K562 (cell line): ENCODE data around the gene FKBP15. TPM values are rescaled to one million over a fixed set of nuclear protein-coding genes. Genes with fewer than 3 reads are reported as not detected.

Experiments
- ATAC-seq: fragments of 200-7000 bp; cut with Tn5 transposase; 3 replicates; pipeline ENCODE4 v1.9.1; 2020; ENCODE audit warnings: moderate library complexity
- BruUV-seq: library from RNA; stranded (reverse); fragments of 400-500 nt; replicated peaks from 2 replicates; lab custom pipeline; 2021; lab: Mats Ljungman, UMichigan
- CTCF ChIA-PET: fragments of 300-600 bp; formaldehyde crosslinking; extraction: SDS; loops from one replicate; lab custom pipeline; 2021; ENCODE audit warnings: low intra/inter-chr PET ratio; lab: Yijun Ruan, JAX
- POLR2A ChIA-PET: fragments of 300-600, 350-650 bp; sonication (Branson Sonifier 250); formaldehyde crosslinking; extraction: SDS; loops from one replicate; lab custom pipeline; 2021; ENCODE audit warnings: antibody characterized with exemption, inconsistent platforms; lab: Yijun Ruan, JAX
- DNase-seq, 4 experiments: peaks; one replicate each; pipeline versions ENCODE4 v3.0.0 to v3.0.0-alpha.2; 2011 to 2018; ENCODE audit warnings: low spot score in 3 of 4, mixed read lengths in 3 of 4; ENCODE audit errors: extremely low read depth in 1 of 4
- FAIRE-seq: peaks from 2 replicates; lab custom pipeline; 2011; peaks lifted over from hg19 to GRCh38; lab: Jason Lieb, UNC
- H2AFZ ChIP-seq: 2 replicates; pipeline ENCODE4 v1.6.0; 2011; ENCODE audit warnings: low read depth, low read length, control low read depth, inconsistent platforms
- H3K27ac ChIP-seq: fragments of 200-600 bp; 3 replicates; pipeline ENCODE4 v1.8.0; 2011; ENCODE audit warnings: low read depth, mild to moderate bottlenecking, control low read depth, inconsistent platforms, low read length, moderate library complexity, mixed read lengths; ENCODE audit errors: extremely low read depth
- H3K27me3 ChIP-seq, 2 experiments: fragments of 300-600 bp in 1 of 2; 2 replicates in 1 of 2; 3 replicates in 1 of 2; pipeline versions ENCODE4 v1.6.0 to v1.8.0; 2011; ENCODE audit warnings: inconsistent platforms in 2 of 2, low read length in 2 of 2, mild to moderate bottlenecking in 1 of 2, mixed read lengths in 1 of 2, moderate library complexity in 1 of 2; ENCODE audit not compliant: control insufficient read depth in 2 of 2, insufficient read depth in 2 of 2
- H3K36me3 ChIP-seq: fragments of 300-600 bp; 3 replicates; pipeline ENCODE4 v1.8.0; 2011; ENCODE audit warnings: mild to moderate bottlenecking, low read length, inconsistent platforms; ENCODE audit not compliant: control insufficient read depth, insufficient read depth
- H3K4me1 ChIP-seq, 2 experiments: fragments of 200-600 bp in 1 of 2; replicated peaks in 1 of 2; 2 replicates in 1 of 2; 3 replicates in 1 of 2; pipeline versions ENCODE4 v1.5.1 to v1.8.0; 2011; ENCODE audit warnings: inconsistent platforms in 2 of 2, low read length in 2 of 2, mild to moderate bottlenecking in 1 of 2, mixed read lengths in 1 of 2, moderate library complexity in 1 of 2; ENCODE audit not compliant: control insufficient read depth in 2 of 2, insufficient read depth in 2 of 2
- H3K4me2 ChIP-seq: 2 replicates; pipeline ENCODE4 v1.6.1; 2011; ENCODE audit warnings: low read length, control low read depth, inconsistent platforms, mixed read lengths; ENCODE audit not compliant: insufficient read depth
- H3K4me3 ChIP-seq: fragments of 200-600 bp; sonication (generic), shearing (Covaris generic); 2 replicates; pipeline ENCODE4 v1.5.1; 2016; ENCODE audit warnings: control low read depth, inconsistent platforms
- H3K79me2 ChIP-seq: fragments of 200-600 bp; 3 replicates; pipeline ENCODE4 v1.8.0; 2011; ENCODE audit warnings: low read length, inconsistent platforms; ENCODE audit not compliant: control insufficient read depth, insufficient read depth
- H3K9ac ChIP-seq, 2 experiments: 2 replicates each; pipeline versions ENCODE4 v1.6.0 to v1.6.1; 2011; ENCODE audit warnings: low read depth in 2 of 2, low read length in 2 of 2, control low read depth in 1 of 2, inconsistent platforms in 1 of 2, mild to moderate bottlenecking in 1 of 2, mixed read lengths in 1 of 2; ENCODE audit not compliant: insufficient read depth in 1 of 2
- H3K9me1 ChIP-seq: one replicate; pipeline ENCODE4 v1.6.0; 2011; ENCODE audit warnings: inconsistent platforms, mild to moderate bottlenecking, low read length, moderate library complexity; ENCODE audit not compliant: control insufficient read depth, insufficient read depth
- H3K9me3 ChIP-seq: replicated peaks from 2 replicates; pipeline ENCODE4 v1.5.1; 2011; ENCODE audit warnings: low read depth, low read length, inconsistent platforms; ENCODE audit not compliant: control insufficient read depth, insufficient read depth
- H4K20me1 ChIP-seq: replicated peaks from 2 replicates; pipeline ENCODE4 v1.6.1; 2011; ENCODE audit warnings: low read length, inconsistent platforms, mixed read lengths; ENCODE audit not compliant: control insufficient read depth, insufficient read depth
- ARHGAP35 ChIP-seq: fragments of 450-650 bp; IDR thresholded peaks from 2 replicates; pipeline ENCODE4 v1.6.1; 2018; ENCODE audit not compliant: partially characterized antibody
- CBFA2T3 ChIP-seq: fragments of 450-650 bp; IDR thresholded peaks from 2 replicates; pipeline ENCODE4 v1.6.1; 2017
- CBX1 ChIP-seq: sonication (generic); IDR thresholded peaks from 2 replicates; pipeline ENCODE4 v1.6.1; 2016; ENCODE audit warnings: antibody characterized with exemption, low read depth, mild to moderate bottlenecking
- CEBPB ChIP-seq: fragments of 450-650 bp; IDR thresholded peaks from 2 replicates; pipeline ENCODE4 v1.6.1; 2016; ENCODE audit warnings: missing genetic modification characterization, missing compliant biosample characterization
- CEBPG ChIP-seq, 3 experiments: fragments of 200-800 bp in 1 of 3; sonication (Bioruptor generic) in 1 of 3; sonication (generic) in 1 of 3; formaldehyde crosslinking in 1 of 3; IDR thresholded peaks in 2 of 3; conservative IDR thresholded peaks in 1 of 3; 2 replicates each; pipeline versions ENCODE4 v1.6.1 to v1.8.0; 2016 to 2022; ENCODE audit warnings: missing compliant biosample characterization in 2 of 3, missing genetic modification characterization in 2 of 3, mild to moderate bottlenecking in 1 of 3, missing genetic modification reagents in 1 of 3
- CHD1 ChIP-seq: fragments of 200-600 bp; sonication (generic); IDR thresholded peaks from one replicate; pipeline ENCODE4 v1.6.1; 2012; ENCODE audit warnings: mild to moderate bottlenecking, moderate library complexity, low read length, inconsistent platforms
- ETV6 ChIP-seq, 3 experiments: fragments of 150-350 bp in 1 of 3; sonication (generic) in 1 of 3; formaldehyde crosslinking in 1 of 3; IDR thresholded peaks; 2 replicates each; pipeline versions ENCODE4 v1.6.1 to v1.8.0; 2014 to 2022; ENCODE audit warnings: borderline replicate concordance in 2 of 3, low read depth in 2 of 3, antibody characterized with exemption in 1 of 3, low read length in 1 of 3, mild to moderate bottlenecking in 1 of 3, missing genetic modification reagents in 1 of 3
- KLF13 ChIP-seq: fragments of 450-650 bp; IDR thresholded peaks from 2 replicates; pipeline ENCODE4 v1.6.1; 2016; ENCODE audit warnings: missing genetic modification characterization, low read depth, mild to moderate bottlenecking, missing compliant biosample characterization, moderate library complexity, borderline replicate concordance
- NFE2 ChIP-seq: IDR thresholded peaks from 2 replicates; pipeline ENCODE4 v1.6.1; 2014; ENCODE audit warnings: antibody characterized with exemption, low read depth
- NFIC ChIP-seq: fragments of 450-650 bp; IDR thresholded peaks from 2 replicates; pipeline ENCODE4 v1.6.1; 2017; ENCODE audit warnings: mild to moderate bottlenecking, inconsistent platforms
- POLR2G ChIP-seq: fragments of 200-400 bp; formaldehyde crosslinking; IDR thresholded peaks from 2 replicates; pipeline ENCODE4 v1.6.1; 2017; ENCODE audit warnings: low read depth, mild to moderate bottlenecking, antibody characterized with exemption, low read length, moderate library complexity
- ZNF124 ChIP-seq: sonication (generic); formaldehyde crosslinking; IDR thresholded peaks from 2 replicates; pipeline ENCODE4 v1.8.1; 2022; ENCODE audit warnings: missing genetic modification reagents
- ZNF780A ChIP-seq: fragments of 250-450 bp; sonication (Bioruptor Pico); IDR thresholded peaks from 2 replicates; pipeline ENCODE4 v1.5.0; 2021; ENCODE audit warnings: mild to moderate bottlenecking
- WGBS: fragments of 100-300 bp; shearing (Covaris generic); methylation state at CpG from one replicate; pipeline ENCODE4 v1.1.6; 2016; ENCODE audit warnings: low coverage, mixed read lengths; ENCODE audit not compliant: insufficient coverage; ENCODE audit errors: missing lambda C conversion rate; 5-methylcytosine and 5-hydroxymethylcytosine counted together
- in situ Hi-C: fragments of 300-500 bp; cut with MboI; formaldehyde crosslinking; loops from 4 replicates; pipeline ENCODE4 v1.15.0; 2018; ENCODE audit warnings: inconsistent platforms, mixed read lengths
- intact Hi-C: fragments of 100-400 bp; cut with micrococcal nuclease; formaldehyde crosslinking; loops from 2 replicates; pipeline ENCODE4 v1.14.2; 2022
- polyA plus RNA-seq, 8 experiments: library from polyadenylated mRNA; depleted of rRNA in 4 of 8; stranded (reverse) in 5 of 8; unstranded in 3 of 8; fragments of >200 nt; fragmentation: Nextera tagmentation in 2 of 8; fragmentation: Illumina TruSeq in 1 of 8; extraction: Ambion mirVana in 2 of 8; extraction: Trizol in 1 of 8; gene quantifications; 2 replicates each; pipeline versions ENCODE4 v1.2.1 to v1.2.3, GENCODE V29; 2011 to 2014; ENCODE audit warnings: inconsistent platforms in 1 of 8, missing spikeins in 1 of 8
- total RNA-seq, 7 experiments: library from RNA; depleted of rRNA in 6 of 7; stranded (reverse); fragments of >200 nt in 6 of 7; fragmentation: Illumina TruSeq in 2 of 7; extraction: Trizol in 2 of 7; gene quantifications; 2 replicates each; pipeline versions ENCODE4 v1.2.1 to v1.2.3, GENCODE V29; 2011 to 2021; ENCODE audit warnings: low replicate concordance in 1 of 7
- TF ChIP-seq, protein P1 (sequence below): fragments of 450-650 bp; formaldehyde crosslinking; IDR thresholded peaks from 2 replicates; pipeline ENCODE4 v1.4.0; 2022; ENCODE audit warnings: missing genetic modification characterization

The FKBP15 gene
- total and polyA plus RNA-seq, 9 of the 15 experiments (the other 6 are each of a cell fraction or from before 2014, with no cell fraction given) = 8.7 to 38.0 (median 18.9) TPM

DNA sequence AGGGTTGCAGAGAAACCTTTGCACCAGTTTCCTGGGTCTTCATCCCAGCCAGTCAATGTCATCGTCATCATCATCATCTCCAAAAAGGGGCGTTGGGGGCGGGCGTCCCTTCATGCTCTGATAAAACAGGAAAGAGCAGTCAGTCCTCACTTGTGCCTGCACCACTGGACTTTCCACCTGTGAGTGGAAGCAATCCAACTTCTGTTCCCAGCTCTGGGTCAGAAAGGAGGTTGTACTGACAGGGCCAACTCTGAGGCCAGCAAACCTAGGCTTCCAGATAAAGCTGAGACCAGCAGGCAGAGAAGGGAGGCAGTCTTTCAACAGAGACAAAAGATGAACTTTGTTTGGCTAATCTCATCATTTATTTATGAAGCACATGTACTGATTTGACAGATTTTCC lies 55.0 kb downstream of the FKBP15 start:
- DNase-seq = no peak
- H3K9ac ChIP-seq = no peak overlapping the region
- H2AFZ ChIP-seq = no peak overlapping the region
- FAIRE-seq = peak; percentile 23
- H3K4me1 ChIP-seq = no peaks in the 10 kb centered on the region
- CTCF ChIA-PET = no interaction called here
- no peak overlapping the region for H3K4me2 ChIP-seq
- POLR2A ChIA-PET = interaction anchor here (0.6 to 1.3 kb wide), 2 partner anchors 9 to 12 kb away, joined by 3 to 4 read pairs; no protein-coding TSS in a partner anchor
- H3K9me3 ChIP-seq = no peaks in the 10 kb centered on the region
- H3K27ac ChIP-seq = no peak overlapping the region
- TF ChIP-seq POLR2G (no peak), ZNF780A (no peak), CBX1 (no peak), CHD1 (no peak)
- intact Hi-C loops (no loop called here), in situ Hi-C loops (no loop called here)
- ATAC-seq = no peak
- no TSS peak for BruUV-seq
- H4K20me1 ChIP-seq = no peaks in the 10 kb centered on the region
- H3K27me3 ChIP-seq = no peaks in the 10 kb centered on the region
- peaks cover 95% of the 10 kb centered on the region for H3K36me3 ChIP-seq
- WGBS = 95% methylated on average over 4 of the region's 4 CpGs
- no peaks in the 10 kb centered on the region for H3K9me1 ChIP-seq
- H3K79me2 ChIP-seq = no peaks in the 10 kb centered on the region
- H3K4me3 ChIP-seq = no peak overlapping the region

DNA sequence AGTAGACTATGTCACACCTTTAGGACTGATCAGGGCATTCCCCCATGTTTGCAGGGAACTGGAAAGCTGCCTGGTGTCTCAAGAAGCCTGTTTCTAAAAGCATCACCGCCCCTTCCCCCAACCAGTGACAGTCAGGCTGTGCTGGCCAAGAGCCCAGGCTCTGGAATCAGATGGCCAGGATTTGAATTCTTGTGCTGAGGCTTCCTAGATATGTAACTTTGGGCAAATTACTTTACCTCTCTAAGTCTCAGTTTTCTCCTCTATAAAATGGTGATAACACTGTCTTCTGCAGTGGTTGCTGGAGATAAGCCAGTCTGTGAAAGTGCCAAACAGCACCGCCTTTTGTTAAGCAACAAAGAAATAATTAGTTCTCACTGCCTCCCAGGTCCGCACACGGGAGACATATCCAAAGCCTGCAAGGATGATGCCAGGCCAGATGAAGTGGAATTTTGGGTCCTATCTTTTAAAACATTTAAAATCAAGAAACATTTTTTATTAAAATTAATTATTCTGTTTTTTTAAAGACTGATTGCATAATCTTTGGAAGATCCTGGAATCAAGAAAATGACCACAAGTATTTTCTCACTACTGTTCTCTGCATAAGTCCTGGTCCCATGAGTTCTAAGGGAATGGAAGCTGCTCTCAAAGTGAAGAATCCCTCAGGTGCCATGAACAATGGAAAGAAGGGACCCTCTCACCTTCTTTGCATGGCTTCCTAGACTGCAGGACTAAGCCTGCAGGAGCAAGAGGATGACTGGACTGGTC lies 56.4 kb downstream of the FKBP15 start:
- no peak; the same call in 2 of the 3 replicates for ATAC-seq

More for the DNA sequence above, 56.4 kb downstream of the FKBP15 start:
- Histone ChIP-seq H4K20me1 (no peaks in the 10 kb centered on the region), H3K4me2 (no peak overlapping the region), H3K9me3 (no peaks in the 10 kb centered on the region), H3K9ac (no peak overlapping the region), H2AFZ (no peak overlapping the region), H3K27ac (no peak overlapping the region), H3K9me1 (no peaks in the 10 kb centered on the region), H3K4me1 (no peaks in the 10 kb centered on the region), H3K27me3 (no peaks in the 10 kb centered on the region), H3K4me3 (no peak overlapping the region), H3K79me2 (no peaks in the 10 kb centered on the region), H3K36me3 (peaks cover 87% of the 10 kb centered on the region)
- ChIA-PET POLR2A (interaction anchor here (0.7 kb wide), 1 partner anchor 9 kb away, joined by 3 read pairs; no protein-coding TSS in a partner anchor), CTCF (no interaction called here)
- BruUV-seq = no TSS peak
- intact Hi-C loops = no loop called here
- TF ChIP-seq, protein P1, sequence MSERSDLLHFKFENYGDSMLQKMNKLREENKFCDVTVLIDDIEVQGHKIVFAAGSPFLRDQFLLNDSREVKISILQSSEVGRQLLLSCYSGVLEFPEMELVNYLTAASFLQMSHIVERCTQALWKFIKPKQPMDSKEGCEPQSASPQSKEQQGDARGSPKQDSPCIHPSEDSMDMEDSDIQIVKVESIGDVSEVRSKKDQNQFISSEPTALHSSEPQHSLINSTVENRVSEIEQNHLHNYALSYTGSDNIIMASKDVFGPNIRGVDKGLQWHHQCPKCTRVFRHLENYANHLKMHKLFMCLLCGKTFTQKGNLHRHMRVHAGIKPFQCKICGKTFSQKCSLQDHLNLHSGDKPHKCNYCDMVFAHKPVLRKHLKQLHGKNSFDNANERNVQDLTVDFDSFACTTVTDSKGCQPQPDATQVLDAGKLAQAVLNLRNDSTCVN = no peak
- TF ChIP-seq ARHGAP35 (no peak), CEBPB (0 out of 2 replicates have a peak, but pooled peaks have one; percentile 25), ZNF124 (CRISPR knock-in tag) (no peak), NFE2 (no peak), CBFA2T3 (peak; percentile 24; the same call in 1 of the 2 replicates), ETV6 (IDR thresholded peaks at IDR 0.05; ENCODE audit: borderline replicate concordance in 1 of 2, low read depth in 2 of 2, low read length in 1 of 2) (no peak), ETV6 (CRISPR knock-in tag; IDR thresholded peaks at IDR 0.05; ENCODE audit: borderline replicate concordance) (no peak), KLF13 (no peak), CEBPG (CRISPR knock-in tag; IDR thresholded peaks at IDR 0.05) (no peak), CEBPG (tag; conservative IDR thresholded peaks at IDR 0.05 in 1 of 2, IDR thresholded peaks at IDR 0.05 in 1 of 2) (peak; percentile 22 to 70; a peak in 2 of 4 replicates), NFIC (0 out of 2 replicates have a peak, but pooled peaks have one; percentile 13)
- DNase-seq = peak in 1 of 4 experiments; percentile 24
- WGBS = 57% methylated on average over 4 of the region's 4 CpGs
- peak; percentile 15 for FAIRE-seq
- in situ Hi-C loops = no loop called here
